Stimulated activated naive CD8-positive, alpha-beta T cell treated with anti-CD3 and anti-CD28 coated beads, Interleukin-15, amount 100 ng/mL, for 72 hours (primary cell): ENCODE results near the gene TCOF1.
"Not testable (repeated sequence)": the region's sequence is repeated elsewhere in the genome, so short reads cannot be mapped to it uniquely, and the experiment has no call there.

Experiments used
- ATAC-seq: fragments of 150-1000 bp; cut with Tn5 transposase; 2 replicates; pipeline ENCODE4 v1.10.0; 2021; ENCODE audit warnings: mild to moderate bottlenecking, moderate library complexity
- DNase-seq, 2 donors: peaks; one replicate each; pipeline ENCODE4 v3.0.0; 2021 to 2022
- H3K27ac Mint-ChIP-seq, 2 donors: one replicate each; pipeline ENCODE4 v1.8.0; 2022; ENCODE audit warnings: mild to moderate bottlenecking in 2 of 2, mixed read lengths in 2 of 2, moderate library complexity in 2 of 2
- H3K27me3 Mint-ChIP-seq: one replicate; pipeline ENCODE4 v1.8.0; 2022; ENCODE audit warnings: mixed read lengths
- H3K4me1 Mint-ChIP-seq: one replicate; pipeline ENCODE4 v1.8.0; 2022; ENCODE audit warnings: mild to moderate bottlenecking, mixed read lengths
- H3K4me3 Mint-ChIP-seq, 2 donors: one replicate each; pipeline ENCODE4 v1.8.0; 2022; ENCODE audit warnings: mild to moderate bottlenecking in 2 of 2, mixed read lengths in 2 of 2, moderate library complexity in 1 of 2
- H3K9me3 Mint-ChIP-seq, 2 donors: one replicate each; pipeline ENCODE4 v1.8.0; 2022; ENCODE audit warnings: mixed read lengths in 2 of 2

Gene TCOF1

DNA sequence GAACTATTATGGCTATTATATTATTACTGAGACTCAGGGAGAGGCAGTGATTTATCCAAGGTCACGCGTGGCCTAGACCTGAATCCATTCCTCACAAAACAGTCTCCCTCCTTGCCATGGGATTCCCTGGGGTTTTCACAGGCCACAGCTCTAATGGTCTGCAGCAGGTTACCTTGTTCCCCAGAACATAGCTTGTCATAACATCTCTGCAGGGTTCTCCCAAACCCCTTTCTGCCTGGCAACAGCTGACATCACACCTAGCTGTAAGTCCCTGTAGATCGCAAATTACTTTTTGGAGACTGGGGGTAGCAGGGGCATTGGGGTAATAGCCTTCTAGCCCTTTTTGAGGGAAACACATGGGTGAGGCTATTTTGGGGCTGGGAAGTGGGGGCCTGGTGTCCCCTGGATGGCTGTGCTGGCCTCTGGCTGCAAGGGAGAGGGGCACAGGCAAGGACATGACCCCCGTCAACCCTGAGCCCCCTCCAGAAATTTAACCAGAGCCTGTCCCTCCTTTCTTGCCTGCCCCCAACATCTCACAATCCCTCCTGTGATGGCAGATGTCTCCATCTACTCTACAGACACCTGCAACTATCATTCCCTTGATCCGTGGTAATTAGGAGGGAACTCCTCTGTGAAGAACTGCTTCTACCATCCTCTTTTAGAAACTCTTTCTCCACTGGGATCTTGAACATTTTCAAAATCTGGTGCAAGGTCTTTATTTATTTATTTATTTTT is 53.9 kb downstream of the TCOF1 start:
- H3K27me3 Mint-ChIP-seq, result no peaks in the 10 kb centered on the region
- ATAC-seq (peak; percentile 50), DNase-seq (peak; percentile 66 to 74)
- H3K4me1 Mint-ChIP-seq, result peaks cover 55% of the 10 kb centered on the region
- H3K27ac Mint-ChIP-seq, result peak overlapping the region; percentile 97 to 99
- H3K9me3 Mint-ChIP-seq, result no peaks in the 10 kb centered on the region
- H3K4me3 Mint-ChIP-seq, result peak overlapping the region; percentile 97

DNA sequence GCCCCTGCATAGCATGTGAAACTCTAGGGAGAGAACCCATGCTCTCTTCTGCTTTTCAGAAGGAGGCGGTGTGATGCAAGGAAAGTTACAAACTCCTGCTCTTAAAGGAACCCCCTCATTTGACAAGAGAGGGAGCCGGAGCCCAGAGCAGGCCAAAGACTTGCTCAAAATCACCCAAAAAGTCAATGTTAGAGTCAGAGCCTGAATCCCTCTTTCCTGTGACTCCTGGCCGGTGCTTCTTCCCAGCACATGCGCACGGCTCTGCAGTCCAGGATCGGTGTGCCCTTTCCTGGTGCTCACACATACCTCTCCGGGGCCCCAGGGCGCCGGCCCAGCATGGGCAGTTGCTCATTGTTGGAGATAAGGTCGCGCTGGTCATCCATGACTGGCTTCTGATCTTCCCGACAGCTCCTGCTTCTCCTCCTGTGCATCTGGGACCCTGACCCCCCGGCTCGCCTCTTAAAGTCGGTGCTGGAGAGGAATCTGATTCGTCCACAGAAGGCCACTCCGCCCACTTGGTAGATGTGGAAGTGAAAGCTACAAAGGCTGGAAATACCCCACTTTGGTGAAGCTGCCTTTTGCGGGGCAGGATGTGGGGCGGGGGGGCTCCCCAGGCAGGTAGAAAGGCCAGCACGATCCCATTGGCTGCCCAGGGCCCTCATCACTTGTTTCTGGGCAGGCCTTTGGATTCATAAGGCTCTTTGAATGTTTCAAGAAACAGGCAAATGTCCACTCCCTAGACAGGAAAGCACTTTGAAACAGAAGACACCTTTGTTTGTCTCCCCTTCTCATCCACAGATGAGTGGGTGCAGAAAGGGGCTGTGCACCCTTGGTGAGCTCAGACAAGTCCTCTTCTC is 55.0 kb downstream of the TCOF1 start, which contains the start of gene CD74:
CD74 (minus strand) TSS at position 592 of the 857 bp plus-strand sequence; CDS start at position 431, 161 bp downstream.
- DNase-seq (peak; percentile 88 to 95), ATAC-seq (peak; percentile 94)
- Mint-ChIP-seq H3K9me3 (no peaks in the 10 kb centered on the region), H3K4me1 (peaks cover 49% of the 10 kb centered on the region), H3K4me3 (peak within 1 kb of the TSS; percentile 97), H3K27ac (peak within 1 kb of the TSS; percentile 97 to 99), H3K27me3 (no peaks in the 10 kb centered on the region)

DNA sequence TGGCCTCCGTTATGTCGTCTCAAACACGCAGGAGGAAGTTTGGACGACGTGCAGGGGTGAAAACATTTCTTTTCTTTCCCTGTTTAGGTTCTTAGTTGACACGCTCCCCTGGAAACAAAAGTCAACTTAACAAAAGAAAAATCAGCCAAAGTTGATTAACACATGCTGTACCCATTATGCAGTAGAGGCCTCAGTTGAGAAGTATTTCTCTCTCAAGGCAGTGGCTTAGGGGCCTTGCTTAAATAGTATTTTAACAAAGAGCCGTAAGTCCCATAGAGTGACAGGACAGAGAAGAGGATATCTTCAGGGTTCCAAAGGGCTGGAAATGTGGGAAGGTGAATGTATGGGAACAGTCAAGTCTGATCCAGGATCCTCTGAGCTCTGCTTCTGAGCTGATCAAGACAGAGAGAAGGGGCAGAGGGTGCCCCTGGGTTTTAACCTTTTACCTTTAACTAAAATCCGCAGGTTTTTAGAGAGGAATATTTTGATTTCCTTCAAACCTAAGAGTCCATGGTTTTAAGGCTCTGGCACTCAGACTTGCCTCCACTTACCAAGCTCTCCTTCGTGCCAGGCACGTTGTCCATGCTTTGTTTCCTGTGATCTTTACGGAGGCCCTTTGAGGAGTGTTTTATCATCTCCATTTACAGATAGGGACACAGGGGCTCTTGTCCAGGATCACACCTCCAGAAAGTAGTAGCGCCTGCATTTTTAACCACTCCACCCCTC is 55.8 kb downstream of the TCOF1 start:
- DNase-seq (no peak), ATAC-seq (no peak)
- no peaks in the 10 kb centered on the region for H3K9me3 Mint-ChIP-seq
- H3K27ac Mint-ChIP-seq, result peak overlapping the region; percentile 97 to 99
- H3K27me3 Mint-ChIP-seq, result no peaks in the 10 kb centered on the region
- peak overlapping the region; percentile 97 for H3K4me3 Mint-ChIP-seq
- peaks cover 46% of the 10 kb centered on the region for H3K4me1 Mint-ChIP-seq

DNA sequence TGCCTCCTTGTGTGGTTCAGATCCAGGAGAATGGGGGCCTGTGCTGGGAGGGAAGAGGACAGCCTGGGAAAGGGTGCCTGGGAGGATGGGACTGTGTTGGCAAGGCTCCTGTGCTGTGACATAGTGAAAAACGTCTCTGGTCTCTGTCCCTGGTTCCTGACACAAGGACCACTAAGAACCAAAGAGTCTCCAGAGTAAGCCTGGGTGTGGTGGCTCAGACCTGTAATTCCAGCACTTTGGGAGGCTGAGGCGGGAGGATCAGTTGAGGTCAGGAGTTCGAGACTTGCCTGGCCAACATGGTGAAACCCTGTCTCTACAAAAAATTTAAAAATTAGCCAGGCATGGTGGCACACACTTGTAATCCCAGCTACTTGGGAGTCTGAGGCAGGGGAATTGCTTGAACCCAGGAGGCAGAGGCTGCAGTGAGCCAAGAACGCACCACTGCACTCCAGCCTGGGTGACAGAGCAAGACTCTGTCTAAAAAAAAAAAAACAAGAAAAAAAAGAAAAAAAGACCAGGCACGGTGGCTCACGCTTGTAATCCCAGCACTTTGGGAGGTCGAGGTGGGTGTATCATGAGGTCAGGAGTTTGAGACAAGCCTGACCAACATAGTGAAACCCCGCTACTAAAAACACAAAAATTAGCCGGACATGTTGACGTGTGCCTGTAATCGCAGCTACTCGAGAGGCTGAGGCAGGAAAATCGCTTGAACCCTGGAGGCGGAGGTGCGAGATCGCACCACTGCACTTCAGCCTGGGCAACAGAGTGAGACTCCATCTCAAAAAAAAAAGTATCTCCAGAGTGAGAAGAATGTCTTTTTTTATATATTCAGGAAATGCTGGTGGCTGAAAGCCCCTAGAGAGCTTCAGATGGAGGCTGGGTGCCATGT is 56.6 kb downstream of the TCOF1 start:
- not testable (repeated sequence) for ATAC-seq, DNase-seq, H3K4me3 Mint-ChIP-seq, H3K27me3 Mint-ChIP-seq, H3K9me3 Mint-ChIP-seq
- H3K4me1 Mint-ChIP-seq, result peaks cover 42% of the 10 kb centered on the region
- peak overlapping the region; percentile 27 to 97 for H3K27ac Mint-ChIP-seq

DNA sequence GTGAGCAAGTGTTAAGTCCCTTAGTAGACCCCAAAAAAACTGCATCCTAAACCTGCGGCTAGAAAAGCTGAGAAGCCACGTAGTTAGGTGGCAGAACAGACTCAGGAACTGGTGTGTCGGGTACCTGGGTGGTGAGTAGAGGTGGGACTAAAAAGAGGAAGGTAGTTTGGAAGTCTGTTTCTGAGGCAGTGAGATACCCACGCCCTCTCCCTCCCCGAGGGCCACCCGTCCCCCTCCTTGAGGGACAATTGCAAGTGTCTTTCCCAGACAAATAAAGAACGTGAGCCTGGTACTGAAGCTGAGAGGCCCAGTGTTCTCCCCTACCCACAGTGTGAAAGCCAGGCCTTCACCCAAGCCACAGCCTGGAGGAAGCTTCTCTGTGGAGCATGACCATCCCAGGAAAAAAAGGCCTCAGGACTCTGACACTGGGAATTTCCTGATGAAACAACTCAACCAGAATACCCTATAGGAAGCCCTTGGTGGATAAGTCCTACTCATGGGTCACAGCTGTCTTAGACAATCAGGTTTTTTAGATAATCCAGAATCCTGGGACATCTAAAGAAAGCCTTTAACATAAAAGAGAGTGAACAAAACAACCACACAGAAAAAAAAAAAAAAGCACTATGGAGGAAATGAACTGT is 62.3 kb downstream of the TCOF1 start:
- Mint-ChIP-seq H3K4me1 (peaks cover 11% of the 10 kb centered on the region), H3K9me3 (no peaks in the 10 kb centered on the region), H3K4me3 (no peak overlapping the region), H3K27me3 (no peaks in the 10 kb centered on the region), H3K27ac (peak overlapping the region in 1 of 2 donors; percentile 73)
- no peak for ATAC-seq
- no peak for DNase-seq

DNA sequence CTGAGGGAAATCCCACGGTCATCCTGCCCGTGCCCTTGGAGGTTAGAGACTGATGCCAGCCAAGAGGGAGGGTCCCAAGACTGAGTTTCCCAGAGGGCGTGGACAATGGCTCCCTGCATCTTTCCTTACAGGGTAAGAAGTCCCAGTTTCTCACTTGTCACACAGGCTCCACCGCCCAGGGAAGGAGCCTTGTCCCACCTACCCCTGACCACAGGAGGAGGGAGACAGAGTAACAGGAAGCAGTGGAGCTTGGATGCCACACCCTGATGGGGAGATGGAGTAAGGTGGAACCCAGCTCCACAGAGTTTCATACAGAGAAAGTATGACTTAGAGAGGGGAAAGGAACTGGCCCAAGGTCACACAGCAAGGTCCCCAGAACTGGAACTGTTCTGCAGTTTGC is 64.6 kb downstream of the TCOF1 start:
- Mint-ChIP-seq H3K27me3 (no peaks in the 10 kb centered on the region), H3K4me3 (no peak overlapping the region), H3K4me1 (peaks cover 11% of the 10 kb centered on the region), H3K27ac (no peak overlapping the region), H3K9me3 (no peaks in the 10 kb centered on the region)
- no peak for DNase-seq
- ATAC-seq, result no peak

DNA sequence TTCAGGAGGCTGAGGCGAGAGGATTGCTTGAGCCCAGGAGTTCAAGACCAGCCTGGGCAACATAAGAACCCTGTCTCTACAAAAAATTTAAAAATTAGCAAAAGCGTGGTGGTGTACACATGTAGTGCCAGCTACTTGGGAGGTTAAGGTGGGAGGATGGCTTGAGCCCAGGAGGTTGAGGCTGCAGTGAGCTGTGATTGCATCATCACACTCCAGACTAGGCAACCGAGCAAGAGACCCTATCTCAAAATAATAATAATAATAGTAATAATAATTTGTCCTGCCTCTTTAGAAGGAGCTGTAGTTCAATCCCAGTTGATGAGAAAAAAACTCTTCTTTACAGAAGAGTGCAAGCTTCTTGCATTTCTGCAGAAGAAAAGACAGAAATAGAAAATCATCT is 65.3 kb downstream of the TCOF1 start:
- peaks cover 11% of the 10 kb centered on the region for H3K4me1 Mint-ChIP-seq
- DNase-seq (no peak), ATAC-seq (no peak)
- H3K27ac Mint-ChIP-seq, result no peak overlapping the region
- H3K4me3 Mint-ChIP-seq, result no peak overlapping the region
- no peaks in the 10 kb centered on the region for H3K27me3 Mint-ChIP-seq
- no peaks in the 10 kb centered on the region for H3K9me3 Mint-ChIP-seq

DNA sequence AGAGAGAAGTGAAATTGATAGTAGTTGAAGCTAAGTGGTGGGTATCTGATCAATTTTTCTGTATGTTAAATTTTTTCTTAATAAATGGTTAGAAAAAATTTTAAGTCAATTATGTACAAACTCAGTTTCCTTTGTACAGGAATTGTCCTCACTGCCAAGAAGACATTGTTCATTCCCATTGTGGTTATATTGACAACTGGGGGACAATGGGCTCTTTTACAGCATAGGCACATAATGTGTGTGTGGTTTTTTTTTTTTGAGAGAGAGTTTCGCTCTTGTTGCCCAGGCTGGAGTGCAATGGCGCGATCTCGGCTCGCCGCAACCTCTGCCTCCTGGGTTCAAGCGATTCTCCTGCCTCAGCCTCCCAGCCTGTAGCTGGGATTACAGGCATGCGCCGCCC is 68.7 kb downstream of the TCOF1 start:
- H3K27me3 Mint-ChIP-seq, H3K4me3 Mint-ChIP-seq, ATAC-seq, DNase-seq, H3K27ac Mint-ChIP-seq, H3K9me3 Mint-ChIP-seq, H3K4me1 Mint-ChIP-seq: not testable (repeated sequence)

DNA sequence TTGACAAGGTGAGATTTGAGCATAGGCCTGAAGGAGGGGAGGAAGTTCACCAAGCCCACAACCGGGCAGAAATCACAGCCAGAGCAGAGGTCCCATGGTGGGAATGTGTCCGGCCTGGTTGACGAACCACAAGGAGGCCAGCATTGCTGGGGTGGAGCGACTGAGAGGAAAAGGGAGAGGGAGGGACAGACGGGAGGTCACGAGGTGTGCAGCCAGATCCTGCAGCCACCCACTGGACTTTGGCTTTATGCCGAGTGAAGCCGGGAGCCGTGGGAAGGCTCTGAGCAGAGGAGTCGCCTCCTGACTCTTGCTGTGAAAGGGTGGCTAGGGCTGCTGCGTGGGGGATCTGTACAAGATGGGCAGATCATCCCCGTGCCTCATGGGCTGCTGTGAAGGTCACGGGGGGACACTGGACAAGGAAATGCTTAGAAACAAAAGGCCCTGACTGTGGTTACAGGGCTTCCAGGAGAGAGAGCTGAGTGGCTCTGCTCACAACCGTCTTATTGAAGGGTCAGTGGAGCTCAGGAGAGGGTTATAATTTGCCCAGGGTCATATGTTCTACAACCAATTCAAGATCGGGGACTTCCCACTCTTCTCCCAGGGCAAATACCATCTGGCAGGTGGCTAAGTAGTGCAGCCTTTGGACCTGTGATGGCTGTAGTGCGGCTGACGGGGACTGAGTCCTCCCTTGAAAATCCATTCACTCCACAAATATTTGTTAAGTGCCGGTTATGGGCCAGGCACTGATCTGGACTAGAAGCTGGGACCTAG is 70.8 kb downstream of the TCOF1 start:
- Mint-ChIP-seq H3K4me3 (no peak overlapping the region), H3K9me3 (no peaks in the 10 kb centered on the region), H3K27ac (no peak overlapping the region), H3K27me3 (peaks cover 6% of the 10 kb centered on the region), H3K4me1 (no peaks in the 10 kb centered on the region)
- ATAC-seq, result no peak
- DNase-seq, result no peak

DNA sequence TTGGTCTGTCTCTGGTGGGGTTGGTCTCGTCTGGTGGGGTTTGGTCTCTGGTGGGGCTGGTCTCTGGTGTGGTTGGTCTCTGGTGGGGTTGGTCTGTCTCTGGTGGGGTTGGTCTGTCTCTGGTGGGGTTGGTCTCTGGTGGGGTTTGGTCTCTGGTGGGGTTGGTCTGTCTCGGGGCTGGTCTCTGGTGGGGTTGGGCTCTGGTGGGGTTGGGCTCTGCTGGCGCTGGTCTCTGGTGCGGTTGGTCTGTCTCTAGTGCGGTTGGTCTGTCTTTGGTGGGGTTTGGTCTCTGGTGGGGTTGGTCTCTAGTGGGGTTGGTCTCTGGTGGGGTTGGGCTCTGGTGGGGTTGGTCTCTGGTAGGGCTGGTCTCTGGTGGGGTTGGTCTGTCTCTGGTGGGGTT is 71.5 kb downstream of the TCOF1 start:
- ATAC-seq, result no peak
- no peak overlapping the region for H3K4me3 Mint-ChIP-seq
- no peak overlapping the region for H3K27ac Mint-ChIP-seq
- no peaks in the 10 kb centered on the region for H3K9me3 Mint-ChIP-seq
- no peaks in the 10 kb centered on the region for H3K4me1 Mint-ChIP-seq
- DNase-seq, result no peak
- H3K27me3 Mint-ChIP-seq, result peaks cover 6% of the 10 kb centered on the region

DNA sequence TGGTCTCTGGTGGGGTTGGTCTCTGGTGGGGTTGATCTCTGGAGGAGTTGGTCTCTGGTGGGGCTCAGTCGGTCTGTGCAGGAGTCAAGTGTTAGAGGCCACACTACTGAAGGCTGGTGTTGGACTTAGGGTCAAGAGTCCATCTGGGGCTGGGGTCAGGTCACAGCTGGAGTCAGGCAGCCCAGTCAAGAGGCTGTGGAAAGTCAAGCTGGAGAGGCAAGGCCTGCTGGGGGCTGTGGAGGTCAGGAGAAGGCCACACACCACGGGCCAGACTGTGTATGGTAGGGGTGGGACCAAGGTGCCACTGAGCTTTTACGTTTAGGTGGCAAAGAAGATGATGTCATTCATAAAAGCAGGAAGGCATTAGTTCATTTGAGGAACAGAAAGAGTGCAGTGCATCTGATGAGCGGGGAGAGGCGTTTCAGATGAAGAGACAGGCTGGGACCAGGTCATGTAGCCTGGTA is 71.9 kb downstream of the TCOF1 start:
- Mint-ChIP-seq H3K4me1 (no peaks in the 10 kb centered on the region), H3K4me3 (no peak overlapping the region), H3K27me3 (peaks cover 6% of the 10 kb centered on the region), H3K9me3 (no peaks in the 10 kb centered on the region), H3K27ac (no peak overlapping the region)
- DNase-seq (no peak), ATAC-seq (no peak)

DNA sequence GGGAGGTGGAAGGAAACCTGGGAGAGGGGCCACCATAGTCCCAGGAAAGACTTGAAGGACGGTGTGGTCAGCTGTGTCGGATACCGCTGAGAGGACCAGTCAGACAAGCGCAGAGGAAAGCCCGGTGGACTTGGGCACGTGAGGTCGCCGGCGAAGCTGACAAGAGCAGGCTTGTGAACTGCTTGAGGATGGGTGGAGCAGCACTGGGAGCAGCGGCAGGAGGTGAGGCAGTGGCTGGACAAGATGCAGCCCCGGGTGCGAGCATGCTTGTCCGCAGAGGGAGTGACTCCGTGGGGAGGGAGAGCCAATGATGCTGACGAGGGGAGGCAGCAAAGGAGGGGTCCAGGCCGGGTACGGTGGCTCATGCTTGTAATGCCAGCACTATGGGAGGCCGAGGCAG is 73.6 kb downstream of the TCOF1 start:
- H3K9me3 Mint-ChIP-seq, result no peaks in the 10 kb centered on the region
- DNase-seq (no peak), ATAC-seq (no peak)
- no peak overlapping the region for H3K27ac Mint-ChIP-seq
- H3K4me3 Mint-ChIP-seq, result no peak overlapping the region
- H3K27me3 Mint-ChIP-seq, result peaks cover 6% of the 10 kb centered on the region
- H3K4me1 Mint-ChIP-seq, result peaks cover 5% of the 10 kb centered on the region

DNA sequence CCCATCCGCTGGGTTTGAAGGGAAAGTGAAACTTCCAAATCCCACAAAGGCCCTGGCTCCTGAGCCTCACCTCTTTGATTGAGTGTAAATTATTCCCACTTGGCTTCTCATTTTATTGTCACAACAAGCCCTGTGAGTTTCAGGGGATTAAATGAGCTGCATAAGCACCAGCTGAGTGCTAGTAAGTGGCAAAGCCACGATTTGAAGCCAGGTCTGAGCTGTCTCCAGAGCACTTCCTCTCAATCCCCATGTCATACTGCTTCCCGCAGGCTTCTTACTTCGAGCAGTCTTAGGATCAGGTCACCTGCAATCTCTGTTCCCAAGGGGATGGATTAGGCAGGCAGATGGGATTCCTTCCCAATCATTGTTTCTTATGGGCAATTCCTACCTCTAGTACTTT is 74.1 kb downstream of the TCOF1 start:
- no peak for ATAC-seq
- Mint-ChIP-seq H3K27ac (no peak overlapping the region), H3K4me3 (no peak overlapping the region)

DNA sequence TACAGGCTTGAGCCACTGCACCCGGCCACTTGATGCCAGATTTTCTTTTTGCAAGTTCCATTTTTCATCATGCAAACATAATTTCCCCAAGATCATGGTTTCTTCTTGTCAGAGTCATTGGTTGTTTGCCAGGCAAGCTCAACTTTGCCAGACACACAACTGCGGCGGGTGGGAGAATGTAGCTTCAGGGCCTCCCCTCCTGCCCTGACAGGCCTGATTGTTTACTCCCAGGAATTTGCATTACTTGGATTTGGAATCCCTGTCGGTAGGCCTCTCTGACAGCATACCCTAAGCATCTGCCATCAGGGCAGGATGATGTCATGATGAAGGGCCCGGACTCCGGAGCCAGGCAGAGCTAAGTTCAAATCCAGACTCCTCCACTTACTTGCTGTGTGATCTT is 77.0 kb downstream of the TCOF1 start:
- Mint-ChIP-seq H3K27ac (no peak overlapping the region), H3K27me3 (no peaks in the 10 kb centered on the region), H3K9me3 (no peaks in the 10 kb centered on the region), H3K4me3 (no peak overlapping the region), H3K4me1 (peaks cover 15% of the 10 kb centered on the region)
- no peak for ATAC-seq
- DNase-seq, result no peak

More for the DNA sequence above, 74.1 kb downstream of the TCOF1 start:
- DNase-seq, result no peak
- peaks cover 10% of the 10 kb centered on the region for H3K4me1 Mint-ChIP-seq
- peaks cover 6% of the 10 kb centered on the region for H3K27me3 Mint-ChIP-seq
- H3K9me3 Mint-ChIP-seq, result no peaks in the 10 kb centered on the region
